Cardiac fibroblast (primary cell): Measurements from ENCODE around the gene RAP1GAP.

Experiments
- DNase-seq, 2 donors: peaks; one replicate each; pipeline versions ENCODE4 v3.0.0 to v3.0.0-alpha.2; 2010; ENCODE audit warnings: low read depth in 2 of 2
- H3K4me3 ChIP-seq, 2 donors: replicated peaks in 1 of 2; 1 replicate in 1 of 2; 2 replicates in 1 of 2; pipeline ENCODE4 v1.5.1; 2011; ENCODE audit warnings: low read depth in 2 of 2, low read length in 2 of 2, mild to moderate bottlenecking in 2 of 2, moderate library complexity in 1 of 2
- CTCF ChIP-seq: IDR thresholded peaks from one replicate; pipeline ENCODE4 v1.5.1; 2011; ENCODE audit warnings: low read depth, mild to moderate bottlenecking, low read length, inconsistent platforms

The RAP1GAP gene

GRCh38 chr1:21597753-21598152 lies 71.4 kb downstream of the RAP1GAP start:
- H3K4me3 ChIP-seq: no peak overlapping the region
- no peak for TF ChIP-seq CTCF
- DNase-seq: no peak

DNA sequence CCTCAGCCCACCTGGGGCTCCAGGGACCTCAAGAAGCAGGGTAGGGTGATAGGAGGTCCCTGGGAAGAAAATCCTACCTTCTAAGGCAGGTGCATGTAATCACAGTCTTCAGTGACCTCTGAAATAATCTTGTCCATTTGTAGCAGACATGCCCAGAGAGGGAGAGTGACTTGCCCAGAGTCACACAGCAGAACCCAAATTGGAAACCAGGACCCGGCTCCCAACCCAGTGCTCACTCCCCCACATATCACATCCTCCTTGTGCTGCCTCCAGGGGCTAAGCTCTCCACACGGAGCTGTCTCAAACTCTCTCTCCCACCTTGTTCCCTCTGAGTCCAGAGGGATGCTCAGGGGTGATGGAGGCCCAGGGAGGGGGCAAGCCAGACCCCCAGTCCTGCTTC lies 72.5 kb downstream of the RAP1GAP start:
- TF ChIP-seq CTCF: no peak
- H3K4me3 ChIP-seq: no peak overlapping the region
- no peak for DNase-seq

DNA sequence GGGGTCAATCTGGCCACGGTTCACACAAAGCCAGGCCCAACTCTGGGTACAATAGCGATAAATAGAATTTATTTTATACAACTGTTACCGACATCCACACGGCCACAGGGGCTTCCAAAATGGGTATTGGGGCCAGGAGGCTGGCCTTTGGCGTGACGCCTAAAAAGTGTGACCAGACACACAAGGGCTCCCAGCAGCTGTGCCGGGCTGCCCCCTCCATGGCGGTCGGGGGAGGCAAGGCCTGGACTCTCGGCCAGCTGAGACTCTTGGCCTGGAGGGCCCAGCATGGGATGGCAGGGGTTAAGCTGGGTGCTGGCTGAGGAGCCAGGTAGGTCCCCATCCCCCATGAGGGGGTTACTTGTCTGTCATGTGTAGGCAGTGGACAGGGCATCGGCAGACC lies 73.0 kb downstream of the RAP1GAP start:
- no peak overlapping the region for H3K4me3 ChIP-seq
- no peak for DNase-seq
- no peak for TF ChIP-seq CTCF

GRCh38 chr1:21594935-21595897 lies 73.9 kb downstream of the RAP1GAP start:
- TF ChIP-seq CTCF: peak; percentile 91
- no peak overlapping the region for H3K4me3 ChIP-seq
- DNase-seq: peak; percentile 62 to 77

GRCh38 chr1:21594501-21594900 lies 74.7 kb downstream of the RAP1GAP start:
- TF ChIP-seq CTCF: no peak
- DNase-seq: peak in 1 of 2 donors; percentile 20
- no peak overlapping the region for H3K4me3 ChIP-seq

- no peak for TF ChIP-seq CTCF
- H3K4me3 ChIP-seq: no peak overlapping the region
- DNase-seq: no peak
Observed at GRCh38 chr1:21593231-21593630, 75.9 kb downstream of the RAP1GAP start.
